AG04450 (cell line): ENCODE data around the gene CSF1. TPM values are rescaled to one million over a fixed set of nuclear protein-coding genes. Genes with fewer than 3 reads are reported as not detected.

Experiments
- CTCF ChIA-PET: fragments of 300-600, 350-600 bp; formaldehyde crosslinking; extraction: SDS; loops from one replicate; lab custom pipeline; 2022; ENCODE audit warnings: antibody characterized with exemption, inconsistent platforms; lab: Charles Lee
- POLR2A ChIA-PET: fragments of 350-600 bp; formaldehyde crosslinking; extraction: SDS; loops from one replicate; lab custom pipeline; 2021; ENCODE audit warnings: antibody characterized with exemption, inconsistent platforms; lab: Yijun Ruan, JAX
- DNase-seq: peaks from one replicate; pipeline ENCODE4 v3.0.0-alpha.2; 2011; ENCODE audit warnings: low read depth, low spot score
- H3K27ac ChIP-seq: one replicate; pipeline ENCODE4 v1.5.1; 2012; ENCODE audit warnings: low read depth, low read length, control low read depth
- H3K27me3 ChIP-seq: one replicate; pipeline ENCODE4 v1.6.0; 2012; ENCODE audit warnings: low read length; ENCODE audit not compliant: control insufficient read depth, insufficient read depth
- H3K4me3 ChIP-seq: 2 replicates; pipeline ENCODE4 v1.5.1; 2011; ENCODE audit warnings: mild to moderate bottlenecking, low read depth, low read length, control low read depth
- H3K9me3 ChIP-seq: 2 replicates; pipeline ENCODE4 v1.5.1; 2012; ENCODE audit warnings: low read length; ENCODE audit not compliant: control insufficient read depth, insufficient read depth
- polyA plus RNA-seq: library from polyadenylated mRNA; depleted of rRNA; stranded (reverse); fragments of >200 nt; gene quantifications from 2 replicates; pipeline ENCODE4 v1.2.3, GENCODE V29; 2011
- TF ChIP-seq, protein P1 (sequence below): IDR thresholded peaks from 2 replicates; pipeline ENCODE4 v1.5.1; 2011; ENCODE audit warnings: low read depth, low read length, control low read depth, inconsistent platforms

The CSF1 gene
- polyA plus RNA-seq, 1 experiment: 84.1 TPM

DNA sequence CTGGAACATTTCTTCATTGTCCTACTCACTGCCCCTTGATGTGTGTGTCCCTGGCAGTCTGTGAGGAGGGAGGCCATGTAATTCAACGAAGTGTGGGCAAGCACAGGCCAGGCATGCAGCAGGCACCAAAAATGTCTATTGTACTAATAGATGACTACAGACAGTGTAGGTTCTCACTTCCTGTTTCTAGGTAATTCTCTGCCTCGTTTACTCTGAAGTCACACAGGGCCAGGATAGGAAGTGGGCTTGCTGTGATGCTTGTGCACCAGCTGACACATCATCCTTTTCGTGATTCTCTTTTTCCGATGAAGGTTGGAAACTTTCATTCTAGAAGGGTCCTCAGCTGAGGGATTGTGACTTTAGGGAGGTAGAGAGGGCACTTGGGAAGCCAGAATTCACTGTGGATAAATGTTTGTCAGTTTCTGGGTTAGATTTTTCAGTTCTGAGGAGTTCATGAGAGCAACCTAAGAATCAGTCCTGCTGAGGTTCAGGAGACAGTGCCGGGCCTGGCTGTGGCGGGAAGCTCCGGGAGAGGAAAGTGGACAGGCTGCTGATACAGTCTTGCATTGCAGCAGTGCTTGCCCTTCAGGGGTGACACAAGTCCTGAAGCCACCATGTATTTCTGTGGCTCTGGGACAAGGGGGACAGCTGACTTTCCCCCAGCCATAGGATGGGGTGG lies 4.3 kb upstream of the CSF1 start:
- ChIA-PET POLR2A (no interaction called here), CTCF (no interaction called here)
- H3K27ac ChIP-seq: no peak overlapping the region
- no peaks in the 10 kb centered on the region for H3K27me3 ChIP-seq
- H3K4me3 ChIP-seq: no peak overlapping the region
- no peak for DNase-seq
- TF ChIP-seq, protein P1, sequence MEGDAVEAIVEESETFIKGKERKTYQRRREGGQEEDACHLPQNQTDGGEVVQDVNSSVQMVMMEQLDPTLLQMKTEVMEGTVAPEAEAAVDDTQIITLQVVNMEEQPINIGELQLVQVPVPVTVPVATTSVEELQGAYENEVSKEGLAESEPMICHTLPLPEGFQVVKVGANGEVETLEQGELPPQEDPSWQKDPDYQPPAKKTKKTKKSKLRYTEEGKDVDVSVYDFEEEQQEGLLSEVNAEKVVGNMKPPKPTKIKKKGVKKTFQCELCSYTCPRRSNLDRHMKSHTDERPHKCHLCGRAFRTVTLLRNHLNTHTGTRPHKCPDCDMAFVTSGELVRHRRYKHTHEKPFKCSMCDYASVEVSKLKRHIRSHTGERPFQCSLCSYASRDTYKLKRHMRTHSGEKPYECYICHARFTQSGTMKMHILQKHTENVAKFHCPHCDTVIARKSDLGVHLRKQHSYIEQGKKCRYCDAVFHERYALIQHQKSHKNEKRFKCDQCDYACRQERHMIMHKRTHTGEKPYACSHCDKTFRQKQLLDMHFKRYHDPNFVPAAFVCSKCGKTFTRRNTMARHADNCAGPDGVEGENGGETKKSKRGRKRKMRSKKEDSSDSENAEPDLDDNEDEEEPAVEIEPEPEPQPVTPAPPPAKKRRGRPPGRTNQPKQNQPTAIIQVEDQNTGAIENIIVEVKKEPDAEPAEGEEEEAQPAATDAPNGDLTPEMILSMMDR: no peak
- H3K9me3 ChIP-seq: no peaks in the 10 kb centered on the region; the same call in 1 of the 2 replicates

DNA sequence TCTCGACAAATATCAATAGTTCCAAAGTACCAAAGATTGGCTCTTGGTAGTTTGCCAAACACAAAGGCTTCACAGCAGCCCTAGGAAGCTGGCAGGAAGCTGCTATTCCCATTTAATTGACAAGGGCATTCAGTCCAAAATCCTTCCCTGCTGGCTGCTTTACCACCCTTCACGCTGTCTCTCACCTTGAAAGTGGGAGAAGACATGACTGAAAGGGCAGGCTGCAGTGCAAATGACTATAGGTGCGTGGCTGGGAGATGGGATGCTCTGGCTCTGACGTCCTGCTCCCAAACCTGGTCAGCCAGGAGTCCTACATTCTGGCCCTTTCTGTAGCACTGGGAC lies 3.8 kb upstream of the CSF1 start:
- TF ChIP-seq, protein P1: no peak
- H3K27me3 ChIP-seq: no peaks in the 10 kb centered on the region
- POLR2A ChIA-PET: no interaction called here
- no peak for DNase-seq
- H3K4me3 ChIP-seq: no peak overlapping the region
- CTCF ChIA-PET: no interaction called here
- no peak overlapping the region for H3K27ac ChIP-seq
- no peaks in the 10 kb centered on the region; the same call in 1 of the 2 replicates for H3K9me3 ChIP-seq

DNA sequence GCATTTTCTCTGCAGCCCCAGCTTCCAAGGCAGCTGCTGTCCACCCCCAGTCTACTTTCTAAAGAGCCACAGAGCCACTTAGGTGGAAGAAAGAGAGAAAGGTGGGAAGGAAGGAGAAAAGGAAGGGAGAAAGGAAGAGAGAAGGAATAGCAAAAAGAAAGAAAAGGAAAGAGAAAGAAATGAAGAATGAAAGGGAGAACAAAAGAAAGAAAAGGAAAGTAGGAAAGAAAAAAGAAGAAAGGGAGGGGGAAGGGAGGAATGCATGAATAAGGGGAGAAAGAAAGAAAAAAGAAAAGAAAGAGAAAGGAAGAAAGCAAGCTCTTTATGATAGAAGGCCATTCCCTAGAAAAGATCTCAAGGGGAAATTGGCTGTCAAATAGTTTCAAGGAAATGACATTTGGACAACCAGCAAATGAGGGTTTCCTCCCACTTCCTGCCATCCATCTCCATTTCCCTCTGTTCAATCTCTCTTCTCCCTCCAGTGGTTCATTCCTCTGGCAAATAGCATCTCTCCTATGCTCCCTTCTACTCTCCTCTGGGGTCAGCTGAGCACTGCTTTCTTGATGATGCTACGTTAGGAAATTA lies 3.4 kb upstream of the CSF1 start:
- ChIA-PET POLR2A (no interaction called here), CTCF (no interaction called here)
- no peak overlapping the region for H3K27ac ChIP-seq

DNA sequence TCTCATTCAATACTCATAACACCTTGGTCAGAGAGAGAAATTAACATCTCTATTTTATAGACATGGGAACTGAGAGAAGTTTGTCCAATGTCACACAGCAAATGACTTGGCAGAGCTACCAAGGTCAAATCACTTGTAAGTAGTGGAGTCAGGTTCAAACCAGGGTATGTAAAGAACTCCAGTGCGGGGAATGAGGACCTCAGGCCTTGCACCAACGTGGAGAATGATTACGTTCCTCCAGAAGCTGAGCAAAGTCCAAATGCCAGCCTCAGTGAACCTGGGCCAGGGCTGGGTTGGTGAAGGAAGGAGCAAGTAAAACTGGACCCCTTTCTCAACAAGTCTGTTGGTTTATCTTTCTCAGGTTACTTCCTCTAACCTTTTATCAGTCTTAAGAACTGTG lies 1.8 kb upstream of the CSF1 start:
- Histone ChIP-seq H3K27ac (no peak overlapping the region), H3K27me3 (no peaks in the 10 kb centered on the region), H3K9me3 (no peaks in the 10 kb centered on the region; the same call in 1 of the 2 replicates), H3K4me3 (no peak overlapping the region)
- TF ChIP-seq, protein P1: no peak
- ChIA-PET CTCF (interaction anchor here (0.9 kb wide), 1 partner anchor 132 kb away, joined by 3 read pairs; no protein-coding TSS in a partner anchor), POLR2A (no interaction called here)
- DNase-seq: no peak

More for the DNA sequence above, 3.4 kb upstream of the CSF1 start:
- H3K27me3 ChIP-seq: no peaks in the 10 kb centered on the region
- H3K9me3 ChIP-seq: no peaks in the 10 kb centered on the region; the same call in 1 of the 2 replicates
- TF ChIP-seq, protein P1: no peak
- no peak overlapping the region for H3K4me3 ChIP-seq
- DNase-seq: no peak

DNA sequence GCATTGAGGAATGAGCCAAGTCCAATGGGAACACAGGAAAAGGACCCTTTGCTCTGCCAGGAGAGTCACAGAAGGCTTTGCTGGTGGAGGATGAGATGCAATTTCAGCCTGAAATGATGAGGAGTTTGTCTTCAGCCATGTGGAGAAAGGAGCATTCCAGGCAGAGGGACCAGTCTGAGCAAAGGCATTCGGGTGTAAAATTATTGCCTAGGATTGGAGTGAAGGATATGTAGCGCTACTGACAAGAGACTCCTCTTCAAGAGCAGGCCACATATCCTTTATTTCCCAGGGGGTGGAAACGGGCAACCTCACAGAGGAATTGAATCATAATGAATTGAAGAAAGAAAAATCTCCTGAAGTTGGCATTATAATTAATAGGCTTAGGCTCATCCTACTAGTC lies 1.1 kb upstream of the CSF1 start:
- TF ChIP-seq, protein P1: no peak
- no peak for DNase-seq
- H3K9me3 ChIP-seq: no peaks in the 10 kb centered on the region; the same call in 1 of the 2 replicates

More for the DNA sequence above, 1.1 kb upstream of the CSF1 start:
- Histone ChIP-seq H3K4me3 (no peak overlapping the region), H3K27ac (no peak overlapping the region), H3K27me3 (no peaks in the 10 kb centered on the region)
- ChIA-PET POLR2A (no interaction called here), CTCF (no interaction called here)
